ENCODE data around the gene SKP1. TPM values are rescaled to one million over a fixed set of nuclear protein-coding genes. Genes with fewer than 3 reads are reported as not detected.

The SKP1 gene
- total RNA-seq, 2 experiments from 2014 or later: 235 to 242 TPM

- DNase-seq (peak; percentile 81), ATAC-seq (peak; percentile 99)
- no peaks in the 10 kb centered on the region for H3K4me1 Mint-ChIP-seq (ENCODE audit: low read depth)
- intact Hi-C loops (cut with micrococcal nuclease): loop anchor here (2.0 to 10.0 kb wide), 2 partner anchors 104 to 400 kb away; no protein-coding TSS in a partner anchor
- H3K9me3 Mint-ChIP-seq: no peaks in the 10 kb centered on the region
- no peaks in the 10 kb centered on the region for H3K27me3 Mint-ChIP-seq
- POLR2A ChIA-PET: interaction anchor here (1.0 to 1.1 kb wide), 2 partner anchors 7 to 9 kb away, joined by 3 to 4 read pairs; no protein-coding TSS in a partner anchor
- no peaks in the 10 kb centered on the region for H3K36me3 Mint-ChIP-seq (ENCODE audit: low read depth)
- H3K27ac Mint-ChIP-seq: no peak overlapping the region
- CTCF ChIA-PET: interaction anchor here (0.7 to 5.9 kb wide), 40 partner anchors 7 to 476 kb away, joined by 3 to 69 read pairs (median 4); partner anchors contain the start of gene VDAC1
- H3K4me3 Mint-ChIP-seq: no peak overlapping the region
- peak; percentile 87 for TF ChIP-seq CTCF (IDR thresholded peaks at IDR 0.05)
Observed at GRCh38 chr5:134184155-134185135, 7.7 kb upstream of the SKP1 start.

GRCh38 chr5:134183481-134183880 lies 6.7 kb upstream of the SKP1 start:
- no peak overlapping the region for H3K4me3 Mint-ChIP-seq
- CTCF ChIA-PET: interaction anchor here (0.7 to 5.9 kb wide), 33 partner anchors 8 to 477 kb away, joined by 3 to 69 read pairs (median 4); partner anchors contain the start of genes PPP2CA and VDAC1
- no peak for ATAC-seq
- intact Hi-C loops (cut with micrococcal nuclease): loop anchor here (10.0 kb wide), 1 partner anchor 401 kb away; no protein-coding TSS in a partner anchor
- DNase-seq: no peak
- no peaks in the 10 kb centered on the region for H3K9me3 Mint-ChIP-seq
- H3K4me1 Mint-ChIP-seq (ENCODE audit: low read depth): no peaks in the 10 kb centered on the region
- no peaks in the 10 kb centered on the region for H3K27me3 Mint-ChIP-seq
- no peak for TF ChIP-seq CTCF (IDR thresholded peaks at IDR 0.05)
- POLR2A ChIA-PET: interaction anchor here (0.6 to 0.9 kb wide), 2 partner anchors 142 to 189 kb away, joined by 3 read pairs; no protein-coding TSS in a partner anchor
- H3K36me3 Mint-ChIP-seq (ENCODE audit: low read depth): no peaks in the 10 kb centered on the region
- H3K27ac Mint-ChIP-seq: no peak overlapping the region

GRCh38 chr5:134178096-134178419 lies 1.3 kb upstream of the SKP1 start:
- no peaks in the 10 kb centered on the region for H3K27me3 Mint-ChIP-seq
- CTCF ChIA-PET: interaction anchor here (1.2 to 3.1 kb wide), 5 partner anchors 10 to 409 kb away, joined by 3 to 15 read pairs (median 6); no protein-coding TSS in a partner anchor
- H3K9me3 Mint-ChIP-seq: no peaks in the 10 kb centered on the region
- peaks cover 9% of the 10 kb centered on the region for H3K36me3 Mint-ChIP-seq (ENCODE audit: low read depth)
- no peak for TF ChIP-seq CTCF (IDR thresholded peaks at IDR 0.05)
- no peak for DNase-seq
- H3K4me3 Mint-ChIP-seq: peak overlapping the region; percentile 82
- intact Hi-C loops (cut with micrococcal nuclease): no loop called here
- peaks cover 18% of the 10 kb centered on the region for H3K4me1 Mint-ChIP-seq (ENCODE audit: low read depth)
- ATAC-seq: no peak
- POLR2A ChIA-PET: interaction anchor here (1.0 to 4.0 kb wide), 12 partner anchors 9 to 194 kb away, joined by 3 to 43 read pairs (median 10); partner anchors contain the start of gene PPP2CA
- no peak overlapping the region for H3K27ac Mint-ChIP-seq

- Mint-ChIP-seq H3K4me3 (peak overlapping the region; percentile 82), H3K4me1 (ENCODE audit: low read depth) (peaks cover 20% of the 10 kb centered on the region), H3K36me3 (ENCODE audit: low read depth) (peaks cover 12% of the 10 kb centered on the region), H3K27me3 (no peaks in the 10 kb centered on the region), H3K9me3 (no peaks in the 10 kb centered on the region), H3K27ac (peak overlapping the region; percentile 94)
- no peak for DNase-seq
- intact Hi-C loops (cut with micrococcal nuclease): no loop called here
- TF ChIP-seq CTCF (IDR thresholded peaks at IDR 0.05): no peak
- ATAC-seq: peak; percentile 22
- ChIA-PET CTCF (interaction anchor here (0.9 to 3.1 kb wide), 9 partner anchors 10 to 410 kb away, joined by 3 to 15 read pairs (median 5); no protein-coding TSS in a partner anchor), POLR2A (interaction anchor here (0.5 to 4.0 kb wide), 64 partner anchors 8 to 638 kb away, joined by 3 to 43 read pairs (median 4); partner anchors contain the start of genes C5orf15, PPP2CA and VDAC1)
Observed at GRCh38 chr5:134177369-134178095, 782 bp upstream of the SKP1 start.
